H9 (cell line): ENCODE data around the gene TTC17. TPM values are rescaled to one million over a fixed set of nuclear protein-coding genes. Genes with fewer than 3 reads are reported as not detected.

ENCODE experiments used
- DNase-seq: peaks from one replicate; pipeline ENCODE4 v3.0.0-alpha.2; 2017
- H2AFZ ChIP-seq: one replicate; pipeline ENCODE4 v1.6.1; 2013; ENCODE audit warnings: mild to moderate bottlenecking, low read length, control low read depth, moderate library complexity
- H2AK5ac ChIP-seq: 2 replicates; pipeline ENCODE4 v1.6.1; 2013; ENCODE audit warnings: low read length, control low read depth, mixed read lengths; ENCODE audit not compliant: insufficient read length
- H2BK120ac ChIP-seq: one replicate; pipeline ENCODE4 v1.6.1; 2013; ENCODE audit warnings: low read depth, mild to moderate bottlenecking, low read length, control low read depth, inconsistent platforms; ENCODE audit not compliant: poor library complexity, severe bottlenecking
- H2BK12ac ChIP-seq: 2 replicates; pipeline ENCODE4 v1.6.1; 2013; ENCODE audit warnings: low read length, control low read depth, mixed read lengths, low read depth; ENCODE audit not compliant: insufficient read length
- H2BK15ac ChIP-seq: 2 replicates; pipeline ENCODE4 v1.6.1; 2013; ENCODE audit warnings: low read depth, low read length, control low read depth
- H2BK20ac ChIP-seq: one replicate; pipeline ENCODE4 v1.6.1; 2013; ENCODE audit warnings: low read depth, mild to moderate bottlenecking, low read length, control low read depth, inconsistent platforms; ENCODE audit not compliant: poor library complexity, severe bottlenecking
- H2BK5ac ChIP-seq: 2 replicates; pipeline ENCODE4 v1.6.1; 2013; ENCODE audit warnings: low read length, control low read depth, mixed read lengths; ENCODE audit not compliant: insufficient read length
- H3K14ac ChIP-seq: 2 replicates; pipeline ENCODE4 v1.6.1; 2013; ENCODE audit warnings: low read length, control low read depth; ENCODE audit not compliant: insufficient read depth
- H3K18ac ChIP-seq: 2 replicates; pipeline ENCODE4 v1.6.1; 2013; ENCODE audit warnings: low read depth, mild to moderate bottlenecking, mixed read lengths, low read length, control low read depth; ENCODE audit not compliant: insufficient read length
- H3K23ac ChIP-seq: 2 replicates; pipeline ENCODE4 v1.6.1; 2013; ENCODE audit warnings: low read length, control low read depth, mixed read lengths, low read depth; ENCODE audit not compliant: insufficient read length
- H3K23me2 ChIP-seq: 2 replicates; pipeline ENCODE4 v1.6.1; 2013; ENCODE audit warnings: low read depth, mild to moderate bottlenecking, mixed read lengths, low read length, control low read depth; ENCODE audit not compliant: insufficient read length, poor library complexity, severe bottlenecking
- H3K27ac ChIP-seq: 2 replicates; pipeline ENCODE4 v1.5.1; 2013; ENCODE audit warnings: low read length, control low read depth, mixed read lengths, low read depth; ENCODE audit not compliant: insufficient read length
- H3K27me3 ChIP-seq: 2 replicates; pipeline ENCODE4 v1.6.1; 2013; ENCODE audit warnings: low read length, control low read depth, inconsistent platforms; ENCODE audit not compliant: insufficient read depth
- H3K4ac ChIP-seq: 2 replicates; pipeline ENCODE4 v1.6.1; 2013; ENCODE audit warnings: low read depth, mild to moderate bottlenecking, control low read depth, inconsistent platforms, low read length, moderate library complexity
- H3K4me1 ChIP-seq: 2 replicates; pipeline ENCODE4 v1.6.1; 2013; ENCODE audit warnings: low read length, control low read depth, inconsistent platforms; ENCODE audit not compliant: insufficient read depth
- H3K4me2 ChIP-seq: 2 replicates; pipeline ENCODE4 v1.6.1; 2013; ENCODE audit warnings: low read length, control low read depth, mixed read lengths; ENCODE audit not compliant: insufficient read length, insufficient read depth
- H3K56ac ChIP-seq: 2 replicates; pipeline ENCODE4 v1.6.1; 2013; ENCODE audit warnings: low read depth, mild to moderate bottlenecking, mixed read lengths, low read length, control low read depth; ENCODE audit not compliant: insufficient read length
- H3K79me1 ChIP-seq: 2 replicates; pipeline ENCODE4 v1.6.1; 2013; ENCODE audit warnings: low read depth, mild to moderate bottlenecking, moderate library complexity, low read length, control low read depth, inconsistent platforms; ENCODE audit not compliant: insufficient read depth, poor library complexity, severe bottlenecking
- H3K79me2 ChIP-seq: 2 replicates; pipeline ENCODE4 v1.6.1; 2013; ENCODE audit warnings: low read length, control low read depth, inconsistent platforms; ENCODE audit not compliant: insufficient read depth
- H3K9ac ChIP-seq: 2 replicates; pipeline ENCODE4 v1.6.1; 2013; ENCODE audit warnings: low read length, control low read depth, mixed read lengths; ENCODE audit not compliant: insufficient read length; ENCODE audit errors: extremely low read depth
- H3K9me3 ChIP-seq: one replicate; pipeline ENCODE4 v1.6.1; 2013; ENCODE audit warnings: low read depth, low read length, inconsistent platforms; ENCODE audit not compliant: control insufficient read depth
- H3T11ph ChIP-seq: one replicate; pipeline ENCODE4 v1.6.1; 2013; ENCODE audit warnings: mild to moderate bottlenecking, low read length, control low read depth, inconsistent platforms
- H4K20me1 ChIP-seq: one replicate; pipeline ENCODE4 v1.6.1; 2013; ENCODE audit not compliant: control insufficient read depth, insufficient read length, insufficient read depth
- H4K5ac ChIP-seq: 2 replicates; pipeline ENCODE4 v1.6.1; 2013; ENCODE audit warnings: low read depth, mild to moderate bottlenecking, mixed read lengths, low read length, control low read depth; ENCODE audit not compliant: insufficient read length
- H4K8ac ChIP-seq: replicated peaks from 2 replicates; pipeline ENCODE4 v1.6.1; 2013; ENCODE audit warnings: low read length, control low read depth, mixed read lengths, low read depth; ENCODE audit not compliant: insufficient read length
- H4K91ac ChIP-seq: 2 replicates; pipeline ENCODE4 v1.6.1; 2013; ENCODE audit warnings: low read depth, mild to moderate bottlenecking, moderate library complexity, mixed read lengths, low read length, control low read depth; ENCODE audit not compliant: insufficient read length
- H3K27ac Mint-ChIP-seq, 3 experiments: 2 replicates in 2 of 3; 3 replicates in 1 of 3; pipeline ENCODE4 v1.8.0; 2020 to 2021; ENCODE audit warnings: mixed read lengths in 3 of 3, mild to moderate bottlenecking in 1 of 3, moderate library complexity in 1 of 3
- H3K27me3 Mint-ChIP-seq: 2 replicates; pipeline ENCODE4 v1.8.0; 2021; ENCODE audit warnings: low read depth, mild to moderate bottlenecking, moderate library complexity, mixed read lengths
- H3K36me3 Mint-ChIP-seq, 3 experiments: 2 replicates in 2 of 3; 3 replicates in 1 of 3; pipeline ENCODE4 v1.8.0; 2020 to 2021; ENCODE audit warnings: low read depth in 3 of 3, mixed read lengths in 3 of 3; ENCODE audit not compliant: insufficient read depth in 1 of 3
- H3K4me1 Mint-ChIP-seq, 2 experiments: 2 replicates each; pipeline ENCODE4 v1.8.0; 2020; ENCODE audit warnings: mixed read lengths in 2 of 2
- H3K4me3 Mint-ChIP-seq, 2 experiments: 2 replicates in 1 of 2; 3 replicates in 1 of 2; pipeline ENCODE4 v1.8.0; 2020 to 2021; ENCODE audit warnings: mild to moderate bottlenecking in 2 of 2, mixed read lengths in 2 of 2, moderate library complexity in 1 of 2
- H3K9me3 Mint-ChIP-seq, 2 experiments: 2 replicates in 1 of 2; 3 replicates in 1 of 2; pipeline ENCODE4 v1.8.0; 2020; ENCODE audit warnings: mild to moderate bottlenecking in 2 of 2, mixed read lengths in 2 of 2, moderate library complexity in 1 of 2
- WGBS: extraction: QIAGEN DNeasy Blood & Tissue Kit; methylation state at CpG from one replicate; pipeline ENCODE4 v1.1.7; 2013; ENCODE audit warnings: missing lambda C conversion rate, low lambda C conversion rate, mixed read lengths; ENCODE audit not compliant: insufficient read length; ENCODE audit errors: extremely low coverage; 5-methylcytosine and 5-hydroxymethylcytosine counted together
- total RNA-seq: library from RNA; stranded (reverse); gene quantifications from 2 replicates; pipeline ENCODE4 v1.2.1, GENCODE V29; 2021
- TF ChIP-seq, protein P1 (sequence below): fragments of 200-600 bp; sonication (generic); conservative IDR thresholded peaks from 3 replicates; pipeline ENCODE4 v1.8.0; 2021; ENCODE audit warnings: antibody characterized with exemption, mild to moderate bottlenecking

TTC17 gene
- total RNA-seq, 1 experiment from 2014 or later, result 68.5 TPM

- H2AK5ac ChIP-seq, result no peak overlapping the region
- H3K36me3 Mint-ChIP-seq, result no peaks in the 10 kb centered on the region
These were observed 156.4 kb downstream of the TTC17 start for GRCh38 chr11:43515090-43515489.

More at GRCh38 chr11:43515090-43515489, 156.4 kb downstream of the TTC17 start:
- H4K5ac ChIP-seq, result no peak overlapping the region
- H4K8ac ChIP-seq, result no peak overlapping the region
- H3K9me3 Mint-ChIP-seq, result no peaks in the 10 kb centered on the region; a peak in 1 of 5 replicates
- H4K91ac ChIP-seq, result no peak overlapping the region
- H3K9ac ChIP-seq, result no peak overlapping the region
- H3K4ac ChIP-seq, result no peak overlapping the region
- H3K27me3 Mint-ChIP-seq, result peaks cover 17% of the 10 kb centered on the region
- no peak overlapping the region for H3K4me3 Mint-ChIP-seq
- H3K23ac ChIP-seq, result no peak overlapping the region
- no peak overlapping the region for H2BK12ac ChIP-seq
- H3K14ac ChIP-seq, result no peak overlapping the region
- no peaks in the 10 kb centered on the region for H3K23me2 ChIP-seq
- no peak overlapping the region for H2BK120ac ChIP-seq
- no peaks in the 10 kb centered on the region for H3K79me2 ChIP-seq
- no peaks in the 10 kb centered on the region for H3K27me3 ChIP-seq
- H3K27ac Mint-ChIP-seq, result no peak overlapping the region
- no peak overlapping the region for H3K27ac ChIP-seq
- H3K4me1 ChIP-seq, result no peaks in the 10 kb centered on the region
- H3K4me1 Mint-ChIP-seq, result peaks cover 5 to 9% of the 10 kb centered on the region in 2 experiments; a peak in 3 of 4 replicates
- H3K56ac ChIP-seq, result no peak overlapping the region
- H4K20me1 ChIP-seq, result no peaks in the 10 kb centered on the region
- H3T11ph ChIP-seq, result no peak overlapping the region
- no peaks in the 10 kb centered on the region for H3K9me3 ChIP-seq
- H3K79me1 ChIP-seq, result no peaks in the 10 kb centered on the region
- no peak overlapping the region for H2BK15ac ChIP-seq
- no peak overlapping the region for H2BK20ac ChIP-seq
- no peak overlapping the region for H2AFZ ChIP-seq
- no peak overlapping the region for H3K18ac ChIP-seq
- H2BK5ac ChIP-seq, result no peak overlapping the region
- WGBS, result no CpG with 5 or more reads among the region's 6 CpGs
- H3K4me2 ChIP-seq, result no peak overlapping the region
- TF ChIP-seq, protein P1, sequence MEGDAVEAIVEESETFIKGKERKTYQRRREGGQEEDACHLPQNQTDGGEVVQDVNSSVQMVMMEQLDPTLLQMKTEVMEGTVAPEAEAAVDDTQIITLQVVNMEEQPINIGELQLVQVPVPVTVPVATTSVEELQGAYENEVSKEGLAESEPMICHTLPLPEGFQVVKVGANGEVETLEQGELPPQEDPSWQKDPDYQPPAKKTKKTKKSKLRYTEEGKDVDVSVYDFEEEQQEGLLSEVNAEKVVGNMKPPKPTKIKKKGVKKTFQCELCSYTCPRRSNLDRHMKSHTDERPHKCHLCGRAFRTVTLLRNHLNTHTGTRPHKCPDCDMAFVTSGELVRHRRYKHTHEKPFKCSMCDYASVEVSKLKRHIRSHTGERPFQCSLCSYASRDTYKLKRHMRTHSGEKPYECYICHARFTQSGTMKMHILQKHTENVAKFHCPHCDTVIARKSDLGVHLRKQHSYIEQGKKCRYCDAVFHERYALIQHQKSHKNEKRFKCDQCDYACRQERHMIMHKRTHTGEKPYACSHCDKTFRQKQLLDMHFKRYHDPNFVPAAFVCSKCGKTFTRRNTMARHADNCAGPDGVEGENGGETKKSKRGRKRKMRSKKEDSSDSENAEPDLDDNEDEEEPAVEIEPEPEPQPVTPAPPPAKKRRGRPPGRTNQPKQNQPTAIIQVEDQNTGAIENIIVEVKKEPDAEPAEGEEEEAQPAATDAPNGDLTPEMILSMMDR, result peak; percentile 65
- DNase-seq, result peak; percentile 72
